Fibroblast of upper back skin (primary cell): ENCODE data around the gene RNF145.
"Not testable (repeated sequence)": the region's sequence is repeated elsewhere in the genome, so short reads cannot be mapped to it uniquely, and the experiment has no call there.

Source experiments
- DNase-seq: peaks from one replicate; pipeline ENCODE4 v3.0.0-alpha.2; 2013

Gene RNF145

GRCh38 chr5:159209438-159210209, at the start of gene RNF145:
TSS of gene RNF145 (minus strand) at chr5:159209553. CDS start at chr5:159203617, 5,936 bp downstream.
- peak; percentile 79 for DNase-seq

- DNase-seq: no peak
These were observed 49.0 kb upstream of the RNF145 start for GRCh38 chr5:159258361-159258760.

- DNase-seq: no peak
These were observed 48.4 kb upstream of the RNF145 start for GRCh38 chr5:159257629-159258283.

- DNase-seq: no peak
These were observed 47.7 kb upstream of the RNF145 start for GRCh38 chr5:159257007-159257406.

- DNase-seq: no peak
These were observed 42.8 kb upstream of the RNF145 start for GRCh38 chr5:159252195-159252594.

- no peak for DNase-seq
These were observed 39.8 kb upstream of the RNF145 start for GRCh38 chr5:159249158-159249557.

GRCh38 chr5:159244890-159245289, 35.5 kb upstream of the RNF145 start:
- DNase-seq: no peak

- no peak for DNase-seq
These were observed 34.8 kb upstream of the RNF145 start for GRCh38 chr5:159244163-159244562.

GRCh38 chr5:159243385-159243784, 34.0 kb upstream of the RNF145 start:
- DNase-seq: no peak

GRCh38 chr5:159242656-159243055, 33.3 kb upstream of the RNF145 start:
- DNase-seq: no peak

GRCh38 chr5:159241946-159242552, 32.7 kb upstream of the RNF145 start:
- DNase-seq: no peak

GRCh38 chr5:159240301-159240870, 31.0 kb upstream of the RNF145 start:
- peak; percentile 59 for DNase-seq

GRCh38 chr5:159235871-159236520, 26.6 kb upstream of the RNF145 start:
- DNase-seq: peak; percentile 42

GRCh38 chr5:159231167-159231566, 21.8 kb upstream of the RNF145 start:
- no peak for DNase-seq

GRCh38 chr5:159230657-159231056, 21.3 kb upstream of the RNF145 start:
- no peak for DNase-seq

- not testable (repeated sequence) for DNase-seq
These were observed 18.7 kb upstream of the RNF145 start for GRCh38 chr5:159228097-159228496.

GRCh38 chr5:159227452-159227851, 18.1 kb upstream of the RNF145 start:
- no peak for DNase-seq

- no peak for DNase-seq
These were observed 17.1 kb upstream of the RNF145 start for GRCh38 chr5:159226451-159226850.

- no peak for DNase-seq
These were observed 15.1 kb upstream of the RNF145 start for GRCh38 chr5:159224471-159224870.

- DNase-seq: no peak
These were observed 14.1 kb upstream of the RNF145 start for GRCh38 chr5:159223469-159223868.

GRCh38 chr5:159220206-159220605, 10.9 kb upstream of the RNF145 start:
- no peak for DNase-seq

- peak; percentile 84 for DNase-seq
These were observed 9.3 kb upstream of the RNF145 start for GRCh38 chr5:159218595-159219023.

GRCh38 chr5:159217236-159217635, 7.9 kb upstream of the RNF145 start:
- no peak for DNase-seq
